Neural cell (in vitro differentiated cells): ENCODE data around the gene EVL. TPM values are rescaled to one million over a fixed set of nuclear protein-coding genes. Genes with fewer than 3 reads are reported as not detected.

Source experiments
- H2AFZ ChIP-seq: fragments of 200-600, 300-800 bp; sonication (generic), shearing (Covaris generic); 2 replicates; pipeline ENCODE4 v1.6.0; 2014; ENCODE audit warnings: low read depth, mild to moderate bottlenecking, antibody characterized with exemption, low read length, moderate library complexity
- H3F3A ChIP-seq: fragments of 200-600 bp; shearing (Covaris generic); 2 replicates; pipeline ENCODE4 v1.6.1; 2016; ENCODE audit warnings: mild to moderate bottlenecking, moderate library complexity, mixed read lengths, antibody characterized with exemption, low read length; ENCODE audit not compliant: insufficient read depth, poor library complexity, severe bottlenecking
- H3K27ac ChIP-seq: fragments of 200-600, 300-800 bp; sonication (generic), shearing (Covaris generic); 2 replicates; pipeline ENCODE4 v1.5.1; 2014; ENCODE audit warnings: mild to moderate bottlenecking, low read length, moderate library complexity
- H3K27me3 ChIP-seq: fragments of 300-800, 200-600 bp; sonication (generic), shearing (Covaris generic); 2 replicates; pipeline ENCODE4 v1.6.0; 2014; ENCODE audit warnings: mild to moderate bottlenecking, low read depth, low read length, moderate library complexity; ENCODE audit not compliant: insufficient read depth
- H3K36me3 ChIP-seq: fragments of 300-800, 200-600 bp; sonication (generic), shearing (Covaris generic); 2 replicates; pipeline ENCODE4 v1.5.1; 2014; ENCODE audit warnings: mild to moderate bottlenecking, antibody characterized with exemption, low read length, moderate library complexity; ENCODE audit not compliant: insufficient read depth
- H3K4me2 ChIP-seq: fragments of 300-800, 200-600 bp; sonication (generic), shearing (Covaris generic); 2 replicates; pipeline ENCODE4 v1.6.0; 2014; ENCODE audit warnings: mild to moderate bottlenecking, low read length
- H3K4me3 ChIP-seq: fragments of 300-800, 200-600 bp; sonication (generic), shearing (Covaris generic); 2 replicates; pipeline ENCODE4 v1.5.1; 2014; ENCODE audit warnings: mild to moderate bottlenecking, low read length, moderate library complexity
- H3K79me2 ChIP-seq: fragments of 200-600 bp; shearing (Covaris generic); replicated peaks from 2 replicates; pipeline ENCODE4 v1.6.0; 2014; ENCODE audit warnings: mild to moderate bottlenecking, low read length, moderate library complexity; ENCODE audit not compliant: insufficient read depth
- H3K9ac ChIP-seq: fragments of 300-800, 200-600 bp; sonication (generic), shearing (Covaris generic); 2 replicates; pipeline ENCODE4 v1.6.1; 2016; ENCODE audit warnings: mild to moderate bottlenecking, low read length, mixed read lengths
- H3K9me2 ChIP-seq: fragments of 200-600 bp; shearing (Covaris generic); 2 replicates; pipeline ENCODE4 v1.6.1; 2016; ENCODE audit warnings: mild to moderate bottlenecking, low read length, mixed read lengths; ENCODE audit not compliant: insufficient read depth
- H3K9me3 ChIP-seq: fragments of 200-600, 300-800 bp; sonication (generic), shearing (Covaris generic); 2 replicates; pipeline ENCODE4 v1.6.1; 2016; ENCODE audit warnings: mild to moderate bottlenecking, mixed run types, low read length, moderate library complexity, mixed read lengths
- H4K20me1 ChIP-seq: fragments of 200-600 bp; shearing (Covaris generic); 2 replicates; pipeline ENCODE4 v1.6.1; 2016; ENCODE audit warnings: mild to moderate bottlenecking, mixed run types; ENCODE audit not compliant: insufficient read depth
- EP300 ChIP-seq: fragments of 450-650 bp; conservative IDR thresholded peaks from 2 replicates; pipeline ENCODE4 v1.6.1; 2014; ENCODE audit warnings: antibody characterized with exemption, mild to moderate bottlenecking, moderate library complexity; ENCODE audit not compliant: poor library complexity, severe bottlenecking
- EZH2 ChIP-seq: fragments of 200-600, 300-800 bp; shearing (Covaris generic), sonication (generic); IDR thresholded peaks from 2 replicates; pipeline ENCODE4 v1.6.1; 2014; ENCODE audit warnings: antibody characterized with exemption, low read length, borderline replicate concordance, mild to moderate bottlenecking; ENCODE audit not compliant: insufficient read depth, poor library complexity, severe bottlenecking
- MXI1 ChIP-seq: fragments of 450-650 bp; conservative IDR thresholded peaks from 2 replicates; pipeline ENCODE4 v1.6.1; 2014; ENCODE audit warnings: antibody characterized with exemption, mild to moderate bottlenecking; ENCODE audit not compliant: poor library complexity, severe bottlenecking
- POLR2AphosphoS5 ChIP-seq: IDR thresholded peaks from 2 replicates; pipeline ENCODE4 v1.6.1; 2012
- RAD21 ChIP-seq: fragments of 450-650 bp; conservative IDR thresholded peaks from 2 replicates; pipeline ENCODE4 v1.6.1; 2014; ENCODE audit warnings: antibody characterized with exemption, mild to moderate bottlenecking, moderate library complexity
- SMC3 ChIP-seq: fragments of 450-650 bp; conservative IDR thresholded peaks from 2 replicates; pipeline ENCODE4 v1.6.1; 2014; ENCODE audit warnings: antibody characterized with exemption, mild to moderate bottlenecking, moderate library complexity; ENCODE audit not compliant: poor library complexity
- TAF1 ChIP-seq: IDR thresholded peaks from 2 replicates; pipeline ENCODE4 v1.6.1; 2012; ENCODE audit warnings: low read depth
- polyA plus RNA-seq: library from polyadenylated mRNA; depleted of rRNA; stranded (reverse); fragments of >200 nt; gene quantifications from 2 replicates; pipeline ENCODE4 v1.2.3, GENCODE V29; 2014
- TF ChIP-seq, protein P1 (sequence below): fragments of 450-650 bp; IDR thresholded peaks from 2 replicates; pipeline ENCODE4 v1.5.1; 2014; ENCODE audit warnings: antibody characterized with exemption, mild to moderate bottlenecking, moderate library complexity; ENCODE audit not compliant: poor library complexity, severe bottlenecking
- TF ChIP-seq, protein P2 (sequence below): IDR thresholded peaks from 2 replicates; pipeline ENCODE4 v1.6.1; 2012; ENCODE audit warnings: borderline replicate concordance

The EVL gene
- polyA plus RNA-seq, 1 donor from 2014 or later: 387 TPM

GRCh38 chr14:100138082-100138787, 73.0 kb downstream of the EVL start:
- Histone ChIP-seq H3K4me2 (no peak overlapping the region), H3F3A (no peaks in the 10 kb centered on the region), H2AFZ (no peak overlapping the region), H3K4me3 (no peak overlapping the region), H3K9ac (no peak overlapping the region), H3K27ac (no peak overlapping the region), H3K36me3 (no peaks in the 10 kb centered on the region), H3K9me2 (no peaks in the 10 kb centered on the region), H3K79me2 (no peaks in the 10 kb centered on the region), H3K27me3 (no peaks in the 10 kb centered on the region), H3K9me3 (no peaks in the 10 kb centered on the region), H4K20me1 (no peaks in the 10 kb centered on the region)
- no peak for TF ChIP-seq EP300
- TF ChIP-seq RAD21: no peak
- TF ChIP-seq TAF1: no peak
- TF ChIP-seq SMC3: no peak
- TF ChIP-seq POLR2AphosphoS5: no peak
- TF ChIP-seq, protein P1, sequence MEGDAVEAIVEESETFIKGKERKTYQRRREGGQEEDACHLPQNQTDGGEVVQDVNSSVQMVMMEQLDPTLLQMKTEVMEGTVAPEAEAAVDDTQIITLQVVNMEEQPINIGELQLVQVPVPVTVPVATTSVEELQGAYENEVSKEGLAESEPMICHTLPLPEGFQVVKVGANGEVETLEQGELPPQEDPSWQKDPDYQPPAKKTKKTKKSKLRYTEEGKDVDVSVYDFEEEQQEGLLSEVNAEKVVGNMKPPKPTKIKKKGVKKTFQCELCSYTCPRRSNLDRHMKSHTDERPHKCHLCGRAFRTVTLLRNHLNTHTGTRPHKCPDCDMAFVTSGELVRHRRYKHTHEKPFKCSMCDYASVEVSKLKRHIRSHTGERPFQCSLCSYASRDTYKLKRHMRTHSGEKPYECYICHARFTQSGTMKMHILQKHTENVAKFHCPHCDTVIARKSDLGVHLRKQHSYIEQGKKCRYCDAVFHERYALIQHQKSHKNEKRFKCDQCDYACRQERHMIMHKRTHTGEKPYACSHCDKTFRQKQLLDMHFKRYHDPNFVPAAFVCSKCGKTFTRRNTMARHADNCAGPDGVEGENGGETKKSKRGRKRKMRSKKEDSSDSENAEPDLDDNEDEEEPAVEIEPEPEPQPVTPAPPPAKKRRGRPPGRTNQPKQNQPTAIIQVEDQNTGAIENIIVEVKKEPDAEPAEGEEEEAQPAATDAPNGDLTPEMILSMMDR: no peak
- TF ChIP-seq EZH2: no peak
- TF ChIP-seq, protein P2, sequence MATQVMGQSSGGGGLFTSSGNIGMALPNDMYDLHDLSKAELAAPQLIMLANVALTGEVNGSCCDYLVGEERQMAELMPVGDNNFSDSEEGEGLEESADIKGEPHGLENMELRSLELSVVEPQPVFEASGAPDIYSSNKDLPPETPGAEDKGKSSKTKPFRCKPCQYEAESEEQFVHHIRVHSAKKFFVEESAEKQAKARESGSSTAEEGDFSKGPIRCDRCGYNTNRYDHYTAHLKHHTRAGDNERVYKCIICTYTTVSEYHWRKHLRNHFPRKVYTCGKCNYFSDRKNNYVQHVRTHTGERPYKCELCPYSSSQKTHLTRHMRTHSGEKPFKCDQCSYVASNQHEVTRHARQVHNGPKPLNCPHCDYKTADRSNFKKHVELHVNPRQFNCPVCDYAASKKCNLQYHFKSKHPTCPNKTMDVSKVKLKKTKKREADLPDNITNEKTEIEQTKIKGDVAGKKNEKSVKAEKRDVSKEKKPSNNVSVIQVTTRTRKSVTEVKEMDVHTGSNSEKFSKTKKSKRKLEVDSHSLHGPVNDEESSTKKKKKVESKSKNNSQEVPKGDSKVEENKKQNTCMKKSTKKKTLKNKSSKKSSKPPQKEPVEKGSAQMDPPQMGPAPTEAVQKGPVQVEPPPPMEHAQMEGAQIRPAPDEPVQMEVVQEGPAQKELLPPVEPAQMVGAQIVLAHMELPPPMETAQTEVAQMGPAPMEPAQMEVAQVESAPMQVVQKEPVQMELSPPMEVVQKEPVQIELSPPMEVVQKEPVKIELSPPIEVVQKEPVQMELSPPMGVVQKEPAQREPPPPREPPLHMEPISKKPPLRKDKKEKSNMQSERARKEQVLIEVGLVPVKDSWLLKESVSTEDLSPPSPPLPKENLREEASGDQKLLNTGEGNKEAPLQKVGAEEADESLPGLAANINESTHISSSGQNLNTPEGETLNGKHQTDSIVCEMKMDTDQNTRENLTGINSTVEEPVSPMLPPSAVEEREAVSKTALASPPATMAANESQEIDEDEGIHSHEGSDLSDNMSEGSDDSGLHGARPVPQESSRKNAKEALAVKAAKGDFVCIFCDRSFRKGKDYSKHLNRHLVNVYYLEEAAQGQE: no peak
- no peak for TF ChIP-seq MXI1

GRCh38 chr14:100138955-100139354, 73.7 kb downstream of the EVL start:
- H3F3A ChIP-seq: no peaks in the 10 kb centered on the region
- H3K27me3 ChIP-seq: no peaks in the 10 kb centered on the region
- no peaks in the 10 kb centered on the region for H3K79me2 ChIP-seq
- TF ChIP-seq RAD21: no peak
- no peak for TF ChIP-seq EP300
- no peak for TF ChIP-seq SMC3
- no peak for TF ChIP-seq TAF1
- no peak for TF ChIP-seq POLR2AphosphoS5
- TF ChIP-seq, protein P1: no peak
- no peak for TF ChIP-seq EZH2
- TF ChIP-seq, protein P2: no peak
- H3K9me3 ChIP-seq: no peaks in the 10 kb centered on the region
- H3K36me3 ChIP-seq: no peaks in the 10 kb centered on the region
- H3K27ac ChIP-seq: no peak overlapping the region
- no peaks in the 10 kb centered on the region for H4K20me1 ChIP-seq
- no peak overlapping the region for H3K4me2 ChIP-seq
- no peak overlapping the region for H3K4me3 ChIP-seq
- H3K9me2 ChIP-seq: no peaks in the 10 kb centered on the region
- no peak overlapping the region for H2AFZ ChIP-seq
- no peak overlapping the region for H3K9ac ChIP-seq
